ENCODE measurements around the gene MIPOL1.

- TF ChIP-seq CTCF (IDR thresholded peaks at IDR 0.05) (no peak), POLR2A (IDR thresholded peaks at IDR 0.05) (peak in 1 of 3 donors; percentile 23)
Observed at GRCh38 chr14:37594971-37595808, 397.5 kb downstream of the MIPOL1 start, which contains the start of the genes FOXA1 and TTC6.
